AG09319 (cell line): Measurements from ENCODE around the gene ITIH1.

Experiments used
- DNase-seq: peaks from one replicate; pipeline ENCODE4 v3.0.0-alpha.2; 2010; ENCODE audit warnings: low read depth; ENCODE audit errors: extremely low read depth
- CTCF ChIP-seq: IDR thresholded peaks from 2 replicates; pipeline ENCODE4 v1.5.1; 2011; ENCODE audit warnings: low read depth, mild to moderate bottlenecking, inconsistent platforms, low read length, moderate library complexity

ITIH1 gene

GRCh38 chr3:52782412-52783210, 5.2 kb downstream of the ITIH1 start:
- TF ChIP-seq CTCF, result no peak
- no peak for DNase-seq

GRCh38 chr3:52783211-52783555, 5.8 kb downstream of the ITIH1 start:
- no peak for TF ChIP-seq CTCF
- DNase-seq, result no peak

DNA sequence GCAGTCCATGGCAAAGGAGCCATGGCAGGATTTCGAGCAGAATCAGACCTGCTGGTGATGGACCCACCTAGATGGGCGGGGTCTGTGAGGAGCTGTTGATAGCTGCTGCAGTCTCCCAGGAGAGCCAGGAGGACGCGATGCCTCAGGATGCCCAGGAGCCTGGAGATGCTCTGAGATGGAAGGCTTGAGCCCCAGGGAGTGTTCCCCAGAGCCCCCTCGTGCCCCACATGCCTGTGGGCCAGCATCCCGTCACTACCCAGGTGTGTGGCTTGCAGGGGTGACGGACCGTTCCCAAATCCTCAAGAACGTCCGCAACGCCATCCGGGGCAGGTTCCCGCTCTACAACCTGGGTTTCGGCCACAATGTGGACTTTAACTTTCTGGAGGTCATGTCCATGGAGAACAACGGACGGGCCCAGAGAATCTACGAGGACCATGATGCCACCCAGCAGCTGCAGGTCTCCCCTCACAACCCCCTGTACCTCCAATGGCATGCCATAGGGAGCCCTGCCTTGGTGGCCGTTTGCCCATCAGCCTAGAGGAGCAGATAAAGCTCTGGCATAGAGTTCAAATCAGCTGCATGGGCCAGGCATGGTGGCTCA, 6.7 kb downstream of the ITIH1 start:
- DNase-seq, result no peak
- no peak for TF ChIP-seq CTCF

DNA sequence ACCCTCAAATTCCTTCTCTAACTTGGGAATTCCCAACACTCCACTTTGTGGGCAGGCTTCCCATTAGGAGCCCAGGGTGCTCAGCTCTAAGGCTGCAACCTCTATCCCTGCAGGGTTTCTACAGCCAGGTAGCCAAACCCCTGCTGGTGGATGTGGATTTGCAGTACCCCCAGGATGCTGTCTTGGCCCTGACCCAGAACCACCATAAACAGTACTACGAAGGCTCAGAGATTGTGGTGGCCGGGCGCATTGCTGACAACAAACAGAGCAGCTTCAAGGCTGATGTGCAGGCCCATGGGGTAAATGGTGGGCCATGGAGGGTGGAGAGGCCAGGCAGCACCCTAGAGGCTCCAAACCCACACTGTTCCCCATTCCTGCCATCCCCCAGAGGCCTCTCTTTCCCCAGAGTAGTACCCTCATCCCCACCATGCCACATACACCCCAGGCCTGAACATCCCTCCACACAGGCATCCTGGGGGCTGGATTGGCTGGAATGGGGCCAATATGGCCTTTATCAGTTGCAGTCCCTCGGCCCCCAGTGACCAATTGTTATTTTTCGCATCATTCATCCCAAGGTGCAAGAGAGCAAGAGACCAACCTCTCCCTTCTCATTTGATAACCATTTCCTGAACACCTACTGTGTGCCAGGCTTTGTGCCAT, 7.7 kb downstream of the ITIH1 start:
- no peak for DNase-seq
- TF ChIP-seq CTCF, result no peak

- no peak for DNase-seq
- no peak for TF ChIP-seq CTCF
These were observed 9.2 kb downstream of the ITIH1 start for GRCh38 chr3:52786330-52787215.

DNA sequence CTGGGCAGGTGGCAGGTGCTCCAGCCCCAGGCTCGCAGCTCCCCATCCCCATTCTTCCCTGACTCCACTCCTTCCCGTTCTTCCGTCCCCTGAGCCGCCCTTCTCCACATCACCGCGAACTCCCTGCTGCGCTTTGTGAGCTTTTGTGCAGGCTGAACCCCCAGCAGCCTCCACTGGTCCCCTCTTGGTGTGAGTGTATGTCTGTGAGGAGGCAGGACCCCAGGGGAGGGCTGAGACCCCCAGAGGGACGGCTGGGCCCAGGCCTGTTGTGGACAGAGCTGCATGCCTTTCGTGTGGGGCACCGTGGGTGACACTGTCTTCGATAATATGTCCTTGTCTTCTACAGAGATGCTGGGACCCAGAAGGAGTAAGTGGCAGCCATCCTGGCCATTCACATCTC, 9.8 kb downstream of the ITIH1 start:
- no peak for TF ChIP-seq CTCF
- no peak for DNase-seq
